ENCODE measurements around the gene ACAT2.

Gene ACAT2

DNA sequence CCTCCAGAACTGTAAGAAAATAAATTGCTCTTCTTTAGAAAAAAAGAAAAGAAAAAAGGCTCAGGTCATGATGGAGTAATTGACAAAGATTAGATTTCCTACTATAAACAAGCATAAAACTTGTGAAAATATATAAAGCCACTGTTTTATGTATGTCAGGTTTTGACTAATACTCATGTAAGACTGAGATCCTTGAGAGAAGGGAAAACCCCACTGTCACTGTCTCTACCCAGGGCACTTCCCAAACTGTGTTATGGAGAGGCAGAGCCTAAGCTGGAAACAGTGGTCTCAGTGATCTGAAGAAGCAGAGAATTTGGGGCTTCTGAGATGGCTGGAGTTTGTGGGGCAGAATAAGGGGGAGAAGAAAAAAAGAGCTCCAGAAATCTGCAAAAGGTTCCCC, 7.6 kb downstream of the ACAT2 start:
- Histone ChIP-seq H4K8ac (ENCODE audit: low read depth, low read length) (no peak overlapping the region), H3K4me3 (ENCODE audit: low read depth, low read length) (no peak overlapping the region), H3K27ac (ENCODE audit: low read depth, low read length) (no peak overlapping the region), H3K18ac (ENCODE audit: low read length) (no peak overlapping the region), H4K12ac (ENCODE audit: low read depth, low read length) (no peak overlapping the region), H3K36me3 (ENCODE audit: control insufficient read depth in 1 of 2, insufficient read depth in 2 of 2, low read length in 2 of 2) (peaks cover 31 to 51% of the 10 kb centered on the region in 2 experiments), H2BK5ac (ENCODE audit: low read depth, low read length, poor library complexity) (no peak overlapping the region), H2AK5ac (ENCODE audit: low read length) (no peak overlapping the region), H3K9ac (ENCODE audit: low read length) (no peak overlapping the region), H3K79me2 (ENCODE audit: control insufficient read depth, insufficient read depth, low read length, poor library complexity) (no peaks in the 10 kb centered on the region), H3K4ac (ENCODE audit: low read depth, low read length) (no peak overlapping the region), H3K14ac (ENCODE audit: low read length) (no peak overlapping the region), H3K9me3 (ENCODE audit: insufficient read depth, low read depth, low read length) (no peaks in the 10 kb centered on the region), H3K4me2 (ENCODE audit: low read length) (no peak overlapping the region), H2BK120ac (ENCODE audit: insufficient read depth, low read length, poor library complexity) (no peak overlapping the region), H3K23ac (ENCODE audit: low read length) (no peak overlapping the region), H2BK12ac (ENCODE audit: low read length) (no peak overlapping the region), H4K91ac (ENCODE audit: low read depth, low read length) (no peak overlapping the region), H3K79me1 (ENCODE audit: low read length) (no peaks in the 10 kb centered on the region), H3K27me3 (ENCODE audit: insufficient read depth, low read length) (no peaks in the 10 kb centered on the region), H2AFZ (ENCODE audit: insufficient read depth, low read length, poor library complexity) (no peak overlapping the region), H3K4me1 (ENCODE audit: control insufficient read depth in 1 of 2, insufficient read depth in 2 of 2, low read length in 2 of 2) (peaks cover 0 to under 1% of the 10 kb centered on the region in 2 experiments)
- no peak for DNase-seq

DNA sequence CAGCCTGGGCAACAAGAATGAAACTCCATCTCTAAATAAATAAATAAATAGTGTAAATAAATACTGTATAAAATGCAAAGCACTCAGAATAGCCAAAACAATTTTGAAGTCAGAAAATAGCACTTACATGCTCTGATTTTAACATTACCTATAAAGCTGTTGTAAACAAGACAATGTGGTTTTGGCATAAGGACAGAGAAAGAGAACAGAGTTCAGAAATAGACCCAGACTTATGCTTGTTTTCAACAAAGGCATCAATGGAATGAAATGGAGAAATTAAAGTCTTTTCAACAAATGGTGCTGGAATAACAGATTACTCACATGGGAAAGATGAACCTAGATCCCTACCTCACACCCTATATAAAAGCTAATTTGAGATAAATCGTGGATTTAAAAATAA, 10.4 kb downstream of the ACAT2 start:
- Histone ChIP-seq H2AFZ (ENCODE audit: insufficient read depth, low read length, poor library complexity) (no peak overlapping the region), H3K27me3 (ENCODE audit: insufficient read depth, low read length) (no peaks in the 10 kb centered on the region), H2BK120ac (ENCODE audit: insufficient read depth, low read length, poor library complexity) (no peak overlapping the region), H3K9me3 (ENCODE audit: insufficient read depth, low read depth, low read length) (no peaks in the 10 kb centered on the region), H3K18ac (ENCODE audit: low read length) (no peak overlapping the region), H3K4me1 (ENCODE audit: control insufficient read depth in 1 of 2, insufficient read depth in 2 of 2, low read length in 2 of 2) (no peaks in the 10 kb centered on the region), H2BK12ac (ENCODE audit: low read length) (no peak overlapping the region), H3K36me3 (ENCODE audit: control insufficient read depth in 1 of 2, insufficient read depth in 2 of 2, low read length in 2 of 2) (peaks cover 32 to 58% of the 10 kb centered on the region in 2 experiments), H4K12ac (ENCODE audit: low read depth, low read length) (no peak overlapping the region), H4K8ac (ENCODE audit: low read depth, low read length) (no peak overlapping the region), H3K14ac (ENCODE audit: low read length) (no peak overlapping the region), H3K4me2 (ENCODE audit: low read length) (no peak overlapping the region), H3K79me2 (ENCODE audit: control insufficient read depth, insufficient read depth, low read length, poor library complexity) (no peaks in the 10 kb centered on the region), H3K79me1 (ENCODE audit: low read length) (no peaks in the 10 kb centered on the region), H3K27ac (ENCODE audit: low read depth, low read length) (no peak overlapping the region), H2BK5ac (ENCODE audit: low read depth, low read length, poor library complexity) (no peak overlapping the region), H3K23ac (ENCODE audit: low read length) (no peak overlapping the region), H3K4ac (ENCODE audit: low read depth, low read length) (no peak overlapping the region), H4K91ac (ENCODE audit: low read depth, low read length) (no peak overlapping the region), H3K4me3 (ENCODE audit: low read depth, low read length) (no peak overlapping the region), H2AK5ac (ENCODE audit: low read length) (no peak overlapping the region), H3K9ac (ENCODE audit: low read length) (no peak overlapping the region)
- no CpG with 5 or more reads among the region's 1 CpG for WGBS (ENCODE audit: extremely low coverage, insufficient coverage, insufficient read length)
- DNase-seq = no peak

DNA sequence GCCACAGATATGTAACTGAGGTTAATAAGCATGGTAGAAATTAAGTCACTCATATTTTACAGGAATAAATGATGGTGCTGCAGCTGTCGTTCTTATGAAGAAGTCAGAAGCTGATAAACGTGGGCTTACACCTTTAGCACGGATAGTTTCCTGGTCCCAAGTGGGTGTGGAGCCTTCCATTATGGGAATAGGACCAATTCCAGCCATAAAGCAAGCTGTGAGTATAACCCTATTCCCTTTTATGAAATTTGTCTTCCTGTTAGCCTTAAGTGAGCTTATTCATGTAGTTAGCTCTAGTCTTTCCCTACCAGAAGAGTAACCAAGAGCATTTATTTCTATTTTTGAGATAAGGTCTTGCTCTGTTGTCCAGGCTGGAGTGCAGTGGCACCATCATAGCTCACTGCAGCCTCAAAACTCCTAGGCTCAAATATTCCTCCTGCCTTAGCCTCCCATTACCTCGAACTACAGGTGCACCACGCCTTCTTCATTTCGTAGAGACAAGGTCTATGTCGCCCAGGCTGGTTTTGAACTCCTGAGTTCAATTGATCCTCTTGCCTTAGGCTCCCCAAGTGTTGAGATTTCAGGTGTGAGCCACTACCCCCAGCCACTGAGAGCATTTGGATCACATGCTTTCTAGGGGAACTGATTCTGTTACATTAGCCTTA, 15.5 kb downstream of the ACAT2 start:
- no peak overlapping the region for H3K27ac ChIP-seq (ENCODE audit: low read depth, low read length)
- no peak overlapping the region for H3K4me3 ChIP-seq (ENCODE audit: low read depth, low read length)
- no peaks in the 10 kb centered on the region for H3K9me3 ChIP-seq (ENCODE audit: insufficient read depth, low read depth, low read length)
- no peak for DNase-seq
- H4K12ac ChIP-seq (ENCODE audit: low read depth, low read length) = no peak overlapping the region
- no CpG with 5 or more reads among the region's 7 CpGs for WGBS (ENCODE audit: extremely low coverage, insufficient coverage, insufficient read length)
- no peak overlapping the region for H2BK120ac ChIP-seq (ENCODE audit: insufficient read depth, low read length, poor library complexity)
- H3K23ac ChIP-seq (ENCODE audit: low read length) = no peak overlapping the region
- H3K9ac ChIP-seq (ENCODE audit: low read length) = no peak overlapping the region
- H2AK5ac ChIP-seq (ENCODE audit: low read length) = no peak overlapping the region
- no peak overlapping the region for H3K4me2 ChIP-seq (ENCODE audit: low read length)
- no peaks in the 10 kb centered on the region for H3K4me1 ChIP-seq (ENCODE audit: control insufficient read depth in 1 of 2, insufficient read depth in 2 of 2, low read length in 2 of 2)
- H3K79me2 ChIP-seq (ENCODE audit: control insufficient read depth, insufficient read depth, low read length, poor library complexity) = no peaks in the 10 kb centered on the region
- no peak overlapping the region for H3K18ac ChIP-seq (ENCODE audit: low read length)
- peaks cover 29 to 50% of the 10 kb centered on the region in 2 experiments for H3K36me3 ChIP-seq (ENCODE audit: control insufficient read depth in 1 of 2, insufficient read depth in 2 of 2, low read length in 2 of 2)
- no peak overlapping the region for H4K91ac ChIP-seq (ENCODE audit: low read depth, low read length)
- no peak overlapping the region for H3K4ac ChIP-seq (ENCODE audit: low read depth, low read length)
- no peaks in the 10 kb centered on the region for H3K27me3 ChIP-seq (ENCODE audit: insufficient read depth, low read length)
- no peak overlapping the region for H3K14ac ChIP-seq (ENCODE audit: low read length)
- H2BK12ac ChIP-seq (ENCODE audit: low read length) = no peak overlapping the region
- no peaks in the 10 kb centered on the region for H3K79me1 ChIP-seq (ENCODE audit: low read length)
- no peak overlapping the region for H2BK5ac ChIP-seq (ENCODE audit: low read depth, low read length, poor library complexity)
- H2AFZ ChIP-seq (ENCODE audit: insufficient read depth, low read length, poor library complexity) = no peak overlapping the region
- H4K8ac ChIP-seq (ENCODE audit: low read depth, low read length) = no peak overlapping the region

- Histone ChIP-seq H2AFZ (ENCODE audit: insufficient read depth, low read length, poor library complexity) (no peak overlapping the region), H3K4me3 (ENCODE audit: low read depth, low read length) (no peak overlapping the region), H4K12ac (ENCODE audit: low read depth, low read length) (no peak overlapping the region), H3K9ac (ENCODE audit: low read length) (no peak overlapping the region), H3K36me3 (ENCODE audit: control insufficient read depth in 1 of 2, insufficient read depth in 2 of 2, low read length in 2 of 2) (peaks cover 26 to 48% of the 10 kb centered on the region in 2 experiments), H3K27ac (ENCODE audit: low read depth, low read length) (no peak overlapping the region), H2AK5ac (ENCODE audit: low read length) (no peak overlapping the region), H3K23ac (ENCODE audit: low read length) (no peak overlapping the region), H3K27me3 (ENCODE audit: insufficient read depth, low read length) (no peaks in the 10 kb centered on the region), H3K79me2 (ENCODE audit: control insufficient read depth, insufficient read depth, low read length, poor library complexity) (no peaks in the 10 kb centered on the region), H3K18ac (ENCODE audit: low read length) (no peak overlapping the region), H2BK5ac (ENCODE audit: low read depth, low read length, poor library complexity) (no peak overlapping the region), H2BK120ac (ENCODE audit: insufficient read depth, low read length, poor library complexity) (no peak overlapping the region), H3K4ac (ENCODE audit: low read depth, low read length) (no peak overlapping the region), H3K4me1 (ENCODE audit: control insufficient read depth in 1 of 2, insufficient read depth in 2 of 2, low read length in 2 of 2) (no peaks in the 10 kb centered on the region), H4K8ac (ENCODE audit: low read depth, low read length) (no peak overlapping the region), H3K9me3 (ENCODE audit: insufficient read depth, low read depth, low read length) (no peaks in the 10 kb centered on the region), H4K91ac (ENCODE audit: low read depth, low read length) (no peak overlapping the region), H3K4me2 (ENCODE audit: low read length) (no peak overlapping the region), H3K79me1 (ENCODE audit: low read length) (no peaks in the 10 kb centered on the region), H3K14ac (ENCODE audit: low read length) (no peak overlapping the region), H2BK12ac (ENCODE audit: low read length) (no peak overlapping the region)
- DNase-seq = peak; percentile 21 to 72
- no CpG with 5 or more reads among the region's 1 CpG for WGBS (ENCODE audit: extremely low coverage, insufficient coverage, insufficient read length)
Observed at GRCh38 chr6:159778131-159778530, 16.3 kb downstream of the ACAT2 start.

All from trophoblast cell (in vitro differentiated cells and primary cell).